Hepatocyte (in vitro differentiated cells): ENCODE measurements around the gene FYN.

Experiments
- CTCF ChIP-seq: fragments of 200-600 bp; sonication (generic); IDR thresholded peaks from 2 replicates; pipeline ENCODE4 v1.5.1; 2016; ENCODE audit warnings: antibody characterized with exemption, mild to moderate bottlenecking; ENCODE audit not compliant: poor library complexity
- EZH2phosphoT487 ChIP-seq: fragments of 200-600 bp; sonication (generic); IDR thresholded peaks from one replicate; pipeline ENCODE4 v1.6.1; 2018; ENCODE audit warnings: antibody characterized with exemption, mild to moderate bottlenecking, low read depth, moderate library complexity; ENCODE audit not compliant: unreplicated experiment, severe bottlenecking

- TF ChIP-seq CTCF: no peak
- no peak for TF ChIP-seq EZH2phosphoT487
Observed at GRCh38 chr6:111713811-111714210, 159.4 kb downstream of the FYN start.
